ENCODE data around the gene CHN2. TPM values are rescaled to one million over a fixed set of nuclear protein-coding genes. Genes with fewer than 3 reads are reported as not detected.
"Not testable (repeated sequence)": the region's sequence is repeated elsewhere in the genome, so short reads cannot be mapped to it uniquely, and the experiment has no call there.

CHN2 gene
- total RNA-seq, 4 donors from 2014 or later: 7.6 to 25.9 (median 17.8) TPM

DNA sequence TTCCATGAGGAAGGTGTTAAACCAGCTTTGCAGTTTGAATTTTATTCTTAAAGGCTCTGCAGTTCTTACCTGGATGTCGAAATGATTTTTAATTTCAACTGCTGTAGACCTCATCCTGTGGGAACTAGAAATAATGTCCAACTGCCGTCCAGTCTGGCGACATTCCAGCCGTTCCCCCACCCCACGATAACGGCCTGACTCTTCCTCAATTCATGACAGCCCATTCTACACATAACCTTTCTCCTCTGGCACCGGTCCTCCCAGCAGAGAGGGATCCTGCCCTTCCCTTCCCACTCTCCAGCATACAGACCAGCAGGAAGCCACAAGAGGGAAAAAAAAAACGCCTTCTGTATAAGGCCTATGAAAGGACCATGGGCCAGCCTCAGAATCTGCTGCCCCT lies 317.3 kb downstream of the CHN2 start:
- ATAC-seq (ENCODE audit: low FRiP score): no peak
- DNase-seq (ENCODE audit: low spot score): no peak
- TF ChIP-seq, protein P1, sequence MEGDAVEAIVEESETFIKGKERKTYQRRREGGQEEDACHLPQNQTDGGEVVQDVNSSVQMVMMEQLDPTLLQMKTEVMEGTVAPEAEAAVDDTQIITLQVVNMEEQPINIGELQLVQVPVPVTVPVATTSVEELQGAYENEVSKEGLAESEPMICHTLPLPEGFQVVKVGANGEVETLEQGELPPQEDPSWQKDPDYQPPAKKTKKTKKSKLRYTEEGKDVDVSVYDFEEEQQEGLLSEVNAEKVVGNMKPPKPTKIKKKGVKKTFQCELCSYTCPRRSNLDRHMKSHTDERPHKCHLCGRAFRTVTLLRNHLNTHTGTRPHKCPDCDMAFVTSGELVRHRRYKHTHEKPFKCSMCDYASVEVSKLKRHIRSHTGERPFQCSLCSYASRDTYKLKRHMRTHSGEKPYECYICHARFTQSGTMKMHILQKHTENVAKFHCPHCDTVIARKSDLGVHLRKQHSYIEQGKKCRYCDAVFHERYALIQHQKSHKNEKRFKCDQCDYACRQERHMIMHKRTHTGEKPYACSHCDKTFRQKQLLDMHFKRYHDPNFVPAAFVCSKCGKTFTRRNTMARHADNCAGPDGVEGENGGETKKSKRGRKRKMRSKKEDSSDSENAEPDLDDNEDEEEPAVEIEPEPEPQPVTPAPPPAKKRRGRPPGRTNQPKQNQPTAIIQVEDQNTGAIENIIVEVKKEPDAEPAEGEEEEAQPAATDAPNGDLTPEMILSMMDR (IDR thresholded peaks at IDR 0.05): no peak

DNA sequence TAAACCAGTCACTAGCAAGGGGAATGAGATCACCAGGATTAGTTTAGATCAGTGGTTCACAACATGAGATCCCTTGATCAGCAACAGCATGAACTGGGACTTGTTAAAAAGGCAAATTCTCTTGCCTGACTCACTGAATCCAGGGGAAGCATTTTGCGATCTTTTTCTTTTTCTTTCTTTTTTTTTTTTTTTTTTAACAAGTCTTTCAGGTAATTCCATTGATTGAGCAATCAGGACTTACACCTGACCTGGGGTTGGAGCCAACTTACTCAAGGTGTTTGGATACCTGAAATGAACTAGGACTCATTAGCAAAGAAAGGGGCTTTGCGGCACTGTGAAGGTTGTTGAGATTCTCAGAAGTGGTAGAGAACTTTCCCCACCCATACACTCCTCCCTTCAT lies 321.9 kb downstream of the CHN2 start:
- DNase-seq (ENCODE audit: low spot score) (no peak), ATAC-seq (ENCODE audit: low FRiP score) (no peak)
- TF ChIP-seq, protein P1 (IDR thresholded peaks at IDR 0.05): no peak

DNA sequence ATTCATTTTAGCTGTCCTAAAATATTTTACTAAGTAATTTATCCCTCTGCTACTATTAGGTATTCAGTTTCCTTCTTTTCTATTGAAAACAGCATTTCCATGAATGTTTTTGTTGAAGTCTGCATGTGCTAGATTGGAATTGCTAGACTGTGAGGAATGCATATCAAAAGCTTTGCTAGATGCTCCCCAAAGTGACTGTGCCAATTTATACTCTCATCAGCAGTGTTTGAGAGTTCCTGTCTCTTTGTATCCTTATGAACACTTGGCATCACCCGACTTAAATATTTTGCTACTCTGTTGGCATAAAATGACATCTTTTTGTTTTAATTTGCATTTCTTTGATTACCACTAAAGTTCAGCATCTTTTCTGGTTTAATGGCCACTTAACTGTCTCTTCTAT lies 324.0 kb downstream of the CHN2 start:
- TF ChIP-seq, protein P1 (IDR thresholded peaks at IDR 0.05): no peak
- DNase-seq (ENCODE audit: low spot score) (no peak), ATAC-seq (ENCODE audit: low FRiP score) (no peak)

DNA sequence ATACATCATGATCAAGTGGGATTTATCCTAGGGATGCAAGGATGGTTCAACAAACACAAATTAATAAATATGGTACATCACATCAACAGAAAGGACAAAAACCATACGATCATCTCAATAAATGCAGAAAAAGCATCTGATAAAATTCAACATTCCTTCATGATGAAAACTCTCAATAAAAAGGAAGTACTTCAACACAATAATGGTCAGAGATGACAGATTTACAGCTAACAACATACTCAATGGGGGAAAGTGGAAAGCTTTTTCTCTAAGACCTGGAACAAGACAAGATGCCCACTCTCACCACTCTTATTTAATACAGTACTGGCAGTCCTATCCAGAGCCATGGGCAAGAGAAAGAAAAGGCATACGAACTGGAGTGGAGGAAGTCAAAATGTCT lies 329.2 kb downstream of the CHN2 start:
- TF ChIP-seq, protein P1 (IDR thresholded peaks at IDR 0.05): no peak
- DNase-seq (ENCODE audit: low spot score) (no peak), ATAC-seq (ENCODE audit: low FRiP score) (no peak)

DNA sequence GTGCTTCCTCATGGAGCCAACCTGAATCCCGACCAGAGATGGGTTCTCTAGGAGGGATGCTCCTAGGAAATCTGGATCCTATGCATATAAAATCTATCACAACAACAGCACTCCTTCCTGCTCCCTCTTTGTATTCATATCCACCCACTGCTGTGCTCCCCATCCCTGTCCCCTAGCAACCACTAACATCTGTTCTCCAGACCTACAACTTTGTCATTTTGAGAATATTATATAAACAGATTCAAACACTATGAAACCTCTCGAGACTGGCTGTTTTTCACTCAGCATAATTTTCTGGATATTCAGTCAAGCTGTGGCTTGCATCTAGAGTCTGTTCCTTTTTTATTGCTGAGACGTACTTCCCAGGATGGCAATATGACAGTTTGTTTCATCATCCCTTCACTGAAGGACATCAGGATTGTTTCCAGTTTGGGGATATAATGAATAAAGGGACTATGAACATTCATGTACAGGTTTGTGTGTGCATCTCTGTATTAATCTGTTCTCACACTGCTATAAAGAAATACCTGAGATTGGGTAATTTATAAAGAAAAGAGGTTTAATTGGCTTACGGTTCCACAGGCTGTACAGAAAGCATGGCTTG lies 333.0 kb downstream of the CHN2 start:
- TF ChIP-seq, protein P1 (IDR thresholded peaks at IDR 0.05): no peak
- ATAC-seq (ENCODE audit: low FRiP score): no peak
- no peak for DNase-seq (ENCODE audit: low spot score)

DNA sequence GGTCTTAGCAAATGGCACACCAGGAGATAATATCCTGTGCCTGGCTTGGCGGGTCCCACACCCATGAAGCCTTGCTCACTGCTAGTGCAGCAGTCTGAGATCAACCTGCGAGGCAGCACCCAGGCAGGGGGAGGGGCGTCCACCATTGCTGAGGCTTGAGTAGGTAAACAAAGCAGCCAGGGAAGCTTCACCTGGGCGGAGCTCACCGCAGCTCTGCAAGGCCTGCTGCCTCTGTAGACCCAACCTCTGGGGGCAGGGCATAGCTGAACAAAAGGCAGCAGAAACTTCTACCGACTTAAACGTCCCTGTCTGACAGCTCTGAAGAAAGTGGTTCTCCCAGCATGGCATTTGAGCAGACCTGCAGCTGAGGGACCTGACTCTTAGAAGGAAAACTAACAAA lies 334.0 kb downstream of the CHN2 start:
- DNase-seq (ENCODE audit: low spot score); ATAC-seq (ENCODE audit: low FRiP score): not testable (repeated sequence)

Other genes with a start within 250 kb of the CHN2 start
- 10 to 100 TPM in 1 of 4 donors, 1 to 10 TPM in 2, under 1 TPM in 1; 0.84 to 15.1 (median 4.7) TPM for gene TRIL, start 236.4 kb upstream of the CHN2 start, total RNA-seq
- 10 to 100 TPM; 25.1 to 58.6 (median 38.6) TPM for gene CPVL, start 48.2 kb upstream of the CHN2 start, total RNA-seq

Measured in omental fat pad (tissue), 4 donors.